IMR-90 (cell line): Measurements from ENCODE around the gene INHA. TPM values are rescaled to one million over a fixed set of nuclear protein-coding genes. Genes with fewer than 3 reads are reported as not detected.

ENCODE experiments used
- ATAC-seq: fragments of 200-7000 bp; cut with Tn5 transposase; 2 replicates; pipeline ENCODE4 v1.9.1; 2020; ENCODE audit warnings: low read depth, mild to moderate bottlenecking, moderate library complexity
- BruUV-seq: library from RNA; stranded (reverse); fragments of 400-500 nt; replicated peaks from 2 replicates; lab custom pipeline; 2021; lab: Mats Ljungman, UMichigan
- CTCF ChIA-PET: fragments of 300-600 bp; formaldehyde crosslinking; extraction: SDS; loops from one replicate; lab custom pipeline; 2021; ENCODE audit warnings: antibody characterized with exemption; lab: Yijun Ruan, JAX
- POLR2A ChIA-PET: fragments of 300-600 bp; sonication (Branson Sonifier 250); formaldehyde crosslinking; loops from one replicate; lab custom pipeline; 2022; ENCODE audit warnings: antibody characterized with exemption; ENCODE audit not compliant: unreplicated experiment; lab: Charles Lee
- DNase-seq: peaks from one replicate; pipeline ENCODE4 v3.0.0; 2013
- H2AFZ ChIP-seq: replicated peaks from 2 replicates; pipeline ENCODE3; 2013; ENCODE audit warnings: low read length, mild to moderate bottlenecking; ENCODE audit not compliant: poor library complexity
- H2AK5ac ChIP-seq: 2 replicates; pipeline ENCODE4 v1.6.1; 2013; ENCODE audit warnings: low read depth, low read length, inconsistent platforms
- H2AK9ac ChIP-seq: replicated peaks from 2 replicates; pipeline ENCODE3; 2013; ENCODE audit warnings: mild to moderate bottlenecking, low read depth, low read length, moderate library complexity; ENCODE audit not compliant: poor library complexity
- H2BK120ac ChIP-seq: 2 replicates; pipeline ENCODE4 v1.6.1; 2013; ENCODE audit warnings: low read depth, low read length, inconsistent platforms
- H2BK15ac ChIP-seq: 3 replicates; pipeline ENCODE4 v1.6.1; 2013; ENCODE audit warnings: low read depth, low read length, inconsistent platforms
- H2BK20ac ChIP-seq: 2 replicates; pipeline ENCODE4 v1.6.1; 2013; ENCODE audit warnings: low read depth, mild to moderate bottlenecking, inconsistent platforms, low read length, moderate library complexity
- H2BK5ac ChIP-seq: 2 replicates; pipeline ENCODE4 v1.6.1; 2013; ENCODE audit warnings: mild to moderate bottlenecking, low read depth, low read length, inconsistent platforms; ENCODE audit not compliant: poor library complexity, severe bottlenecking
- H3K14ac ChIP-seq: replicated peaks from 2 replicates; pipeline ENCODE4 v1.6.1; 2013; ENCODE audit warnings: low read depth, low read length, inconsistent platforms
- H3K18ac ChIP-seq: 2 replicates; pipeline ENCODE4 v1.6.1; 2013; ENCODE audit warnings: low read depth, low read length, control low read depth
- H3K23ac ChIP-seq: 2 replicates; pipeline ENCODE4 v1.6.1; 2013; ENCODE audit warnings: low read depth, low read length, inconsistent platforms
- H3K27ac ChIP-seq: 2 replicates; pipeline ENCODE4 v1.5.1; 2013; ENCODE audit warnings: mild to moderate bottlenecking, control low read depth, low read length; ENCODE audit not compliant: insufficient read depth
- H3K27me3 ChIP-seq: 2 replicates; pipeline ENCODE4 v1.6.1; 2013; ENCODE audit warnings: low read length; ENCODE audit not compliant: control insufficient read depth, insufficient read depth
- H3K36me3 ChIP-seq: 2 replicates; pipeline ENCODE4 v1.6.1; 2013; ENCODE audit warnings: low read length, mixed read lengths; ENCODE audit not compliant: control insufficient read depth, insufficient read depth
- H3K4ac ChIP-seq: 2 replicates; pipeline ENCODE4 v1.6.1; 2013; ENCODE audit warnings: low read depth, low read length, inconsistent platforms
- H3K4me1 ChIP-seq: 2 replicates; pipeline ENCODE4 v1.6.1; 2013; ENCODE audit warnings: low read length, mixed read lengths; ENCODE audit not compliant: control insufficient read depth, insufficient read depth
- H3K4me2 ChIP-seq: 2 replicates; pipeline ENCODE4 v1.6.1; 2013; ENCODE audit warnings: low read depth, mild to moderate bottlenecking, control low read depth, low read length, moderate library complexity
- H3K4me3 ChIP-seq: 2 replicates; pipeline ENCODE4 v1.5.1; 2013; ENCODE audit warnings: low read depth, mild to moderate bottlenecking, control low read depth, low read length, moderate library complexity; ENCODE audit not compliant: insufficient read depth
- H3K56ac ChIP-seq: 2 replicates; pipeline ENCODE4 v1.6.1; 2013; ENCODE audit warnings: low read length, inconsistent platforms; ENCODE audit not compliant: insufficient read depth; ENCODE audit errors: extremely low read depth
- H3K79me1 ChIP-seq, 2 experiments: 2 replicates each; pipeline ENCODE4 v1.6.1; 2013; ENCODE audit warnings: low read length in 2 of 2, inconsistent platforms in 1 of 2, low read depth in 1 of 2
- H3K9ac ChIP-seq: 2 replicates; pipeline ENCODE4 v1.6.1; 2013; ENCODE audit warnings: low read depth, low read length, control low read depth
- H3K9me1 ChIP-seq: 2 replicates; pipeline ENCODE4 v1.6.1; 2013; ENCODE audit warnings: low read length, inconsistent platforms; ENCODE audit not compliant: insufficient read depth
- H3K9me3 ChIP-seq: 2 replicates; pipeline ENCODE4 v1.6.1; 2013; ENCODE audit warnings: low read length; ENCODE audit not compliant: control insufficient read depth, insufficient read depth
- H4K20me1 ChIP-seq: 2 replicates; pipeline ENCODE4 v1.6.1; 2013; ENCODE audit warnings: low read length, inconsistent platforms; ENCODE audit not compliant: insufficient read depth
- H4K5ac ChIP-seq: 2 replicates; pipeline ENCODE4 v1.6.1; 2013; ENCODE audit warnings: mild to moderate bottlenecking, low read depth, low read length, control low read depth
- H4K8ac ChIP-seq, 2 experiments: 2 replicates each; pipeline ENCODE4 v1.6.1; 2013; ENCODE audit warnings: low read depth in 2 of 2, low read length in 2 of 2, control low read depth in 1 of 2, inconsistent platforms in 1 of 2
- H4K91ac ChIP-seq: 2 replicates; pipeline ENCODE4 v1.6.1; 2013; ENCODE audit warnings: low read depth, low read length, inconsistent platforms; ENCODE audit not compliant: insufficient read depth
- BHLHE40 ChIP-seq: fragments of 150-350 bp; IDR thresholded peaks from 2 replicates; pipeline ENCODE4 v1.6.1; 2016; ENCODE audit warnings: mild to moderate bottlenecking, low read depth, low read length
- MAFK ChIP-seq: IDR thresholded peaks from 2 replicates; pipeline ENCODE4 v1.6.1; 2012; ENCODE audit warnings: low read depth, low read length, improper control_type of control experiment
- MXI1 ChIP-seq: IDR thresholded peaks from 2 replicates; pipeline ENCODE4 v1.6.1; 2012; ENCODE audit warnings: low read depth, mild to moderate bottlenecking, low read length, moderate library complexity, borderline replicate concordance
- NFE2L2 ChIP-seq: fragments of 150-350 bp; IDR thresholded peaks from 2 replicates; pipeline ENCODE4 v1.6.1; 2016; ENCODE audit warnings: low read depth, mild to moderate bottlenecking, low read length
- SMC3 ChIP-seq: fragments of 150-350 bp; IDR thresholded peaks from 2 replicates; pipeline ENCODE4 v1.6.1; 2016; ENCODE audit warnings: low read depth, mild to moderate bottlenecking, antibody characterized with exemption, low read length, moderate library complexity
- WGBS, 2 experiments: methylation state at CpG; one replicate each; pipeline versions ENCODE4 v1.1.5 to v1.1.7; 2013; ENCODE audit warnings: missing lambda C conversion rate in 2 of 2; ENCODE audit not compliant: insufficient read length in 1 of 2; ENCODE audit errors: extremely low coverage in 2 of 2; 5-methylcytosine and 5-hydroxymethylcytosine counted together
- dilution Hi-C: fragments of 300-500 bp; cut with HindIII; formaldehyde crosslinking; loops from one replicate; pipeline ENCODE4 v1.14.3; 2018; ENCODE audit warnings: low sequenced_read_pairs; ENCODE audit not compliant: unreplicated experiment
- in situ Hi-C: fragments of 300-500 bp; cut with MboI; formaldehyde crosslinking; loops from 3 replicates; pipeline ENCODE4 v1.14.3; 2019; ENCODE audit warnings: low sequenced_read_pairs, inconsistent platforms, mixed read lengths
- intact Hi-C: fragments of 100-400 bp; cut with micrococcal nuclease; formaldehyde crosslinking; loops from 2 replicates; pipeline ENCODE4 v1.10.0; 2022
- polyA plus RNA-seq, 3 experiments: library from polyadenylated mRNA; depleted of rRNA; stranded (reverse); fragments of >200 nt; gene quantifications; 2 replicates each; pipeline ENCODE4 v1.2.3, GENCODE V29; 2012; ENCODE audit warnings: low replicate concordance in 1 of 3
- total RNA-seq: library from RNA; depleted of rRNA; stranded (reverse); fragments of >200 nt; gene quantifications from 2 replicates; pipeline ENCODE4 v1.2.3, GENCODE V29; 2012
- TF ChIP-seq, protein P1 (sequence below): fragments of 150-350 bp; IDR thresholded peaks from 2 replicates; pipeline ENCODE4 v1.6.1; 2016; ENCODE audit warnings: low read depth, mild to moderate bottlenecking, low read length, moderate library complexity, borderline replicate concordance

Gene INHA
- total and polyA plus RNA-seq, 2 of the 4 experiments (the other 2 are of a cell fraction): 0.96 TPM; not detected in 1

DNA sequence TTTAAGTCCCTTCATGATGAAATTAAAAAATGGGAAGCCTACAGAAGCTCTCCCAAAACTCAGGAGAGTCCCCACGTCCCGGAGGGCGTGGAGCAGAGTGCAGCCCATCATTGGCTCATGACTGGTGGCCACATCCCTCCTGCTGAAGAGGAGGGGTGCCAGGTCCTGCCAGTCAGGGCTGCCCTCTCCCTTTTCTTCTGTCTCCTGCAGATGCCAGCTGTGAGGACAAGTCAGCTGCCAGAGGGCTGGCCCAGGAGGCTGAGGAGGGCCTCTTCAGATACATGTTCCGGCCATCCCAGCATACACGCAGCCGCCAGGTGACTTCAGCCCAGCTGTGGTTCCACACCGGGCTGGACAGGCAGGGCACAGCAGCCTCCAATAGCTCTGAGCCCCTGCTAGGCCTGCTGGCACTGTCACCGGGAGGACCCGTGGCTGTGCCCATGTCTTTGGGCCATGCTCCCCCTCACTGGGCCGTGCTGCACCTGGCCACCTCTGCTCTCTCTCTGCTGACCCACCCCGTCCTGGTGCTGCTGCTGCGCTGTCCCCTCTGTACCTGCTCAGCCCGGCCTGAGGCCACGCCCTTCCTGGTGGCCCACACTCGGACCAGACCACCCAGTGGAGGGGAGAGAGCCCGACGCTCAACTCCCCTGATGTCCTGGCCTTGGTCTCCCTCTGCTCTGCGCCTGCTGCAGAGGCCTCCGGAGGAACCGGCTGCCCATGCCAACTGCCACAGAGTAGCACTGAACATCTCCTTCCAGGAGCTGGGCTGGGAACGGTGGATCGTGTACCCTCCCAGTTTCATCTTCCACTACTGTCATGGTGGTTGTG, 2.6 kb downstream of the INHA start:
- in situ Hi-C loops: no loop called here
- no peak overlapping the region for H2BK120ac ChIP-seq
- no peak overlapping the region for H3K4me2 ChIP-seq
- H2BK5ac ChIP-seq: no peak overlapping the region
- no peak overlapping the region for H3K9ac ChIP-seq
- peaks cover 2% of the 10 kb centered on the region; the same call in 1 of the 2 replicates for H3K9me1 ChIP-seq
- no peak overlapping the region for H4K91ac ChIP-seq
- H4K8ac ChIP-seq: no peak overlapping the region
- H3K56ac ChIP-seq: no peak overlapping the region
- BruUV-seq: no TSS peak
- TF ChIP-seq, protein P1, sequence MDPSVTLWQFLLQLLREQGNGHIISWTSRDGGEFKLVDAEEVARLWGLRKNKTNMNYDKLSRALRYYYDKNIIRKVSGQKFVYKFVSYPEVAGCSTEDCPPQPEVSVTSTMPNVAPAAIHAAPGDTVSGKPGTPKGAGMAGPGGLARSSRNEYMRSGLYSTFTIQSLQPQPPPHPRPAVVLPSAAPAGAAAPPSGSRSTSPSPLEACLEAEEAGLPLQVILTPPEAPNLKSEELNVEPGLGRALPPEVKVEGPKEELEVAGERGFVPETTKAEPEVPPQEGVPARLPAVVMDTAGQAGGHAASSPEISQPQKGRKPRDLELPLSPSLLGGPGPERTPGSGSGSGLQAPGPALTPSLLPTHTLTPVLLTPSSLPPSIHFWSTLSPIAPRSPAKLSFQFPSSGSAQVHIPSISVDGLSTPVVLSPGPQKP: no peak
- TF ChIP-seq SMC3 (no peak), NFE2L2 (no peak), MXI1 (no peak), BHLHE40 (no peak), MAFK (no peak)
- H4K20me1 ChIP-seq: no peaks in the 10 kb centered on the region
- ChIA-PET CTCF (no interaction called here), POLR2A (no interaction called here)
- no peak overlapping the region for H2AK5ac ChIP-seq
- WGBS, 2 experiments: 73% methylated on average over 14 of the region's 22 CpGs; no CpG with 5 or more reads in 1 of the 2 experiments
- no peak overlapping the region for H2AK9ac ChIP-seq
- no peak overlapping the region for H3K23ac ChIP-seq
- no peak overlapping the region for H2AFZ ChIP-seq
- dilution Hi-C loops: no loop called here
- no peak overlapping the region for H4K5ac ChIP-seq
- no peak overlapping the region for H3K4ac ChIP-seq
- peaks cover 7 to 8% of the 10 kb centered on the region in 2 experiments for H3K79me1 ChIP-seq
- no peak overlapping the region for H3K27ac ChIP-seq
- intact Hi-C loops: no loop called here
- no peak overlapping the region for H2BK20ac ChIP-seq
- peaks cover 2% of the 10 kb centered on the region; the same call in 1 of the 2 replicates for H3K36me3 ChIP-seq
- H3K4me1 ChIP-seq: peaks cover 18% of the 10 kb centered on the region
- no peak overlapping the region for H3K18ac ChIP-seq
- DNase-seq (no peak), ATAC-seq (no peak)
- no peak overlapping the region for H3K14ac ChIP-seq
- H2BK15ac ChIP-seq: no peak overlapping the region
- peaks cover 14% of the 10 kb centered on the region for H3K27me3 ChIP-seq
- no peaks in the 10 kb centered on the region for H3K9me3 ChIP-seq
- no peak overlapping the region for H3K4me3 ChIP-seq
